Esophagus squamous epithelium (tissue), 5 donors: ENCODE results near the gene SLC25A36. TPM values are rescaled to one million over a fixed set of nuclear protein-coding genes. Genes with fewer than 3 reads are reported as not detected.
"Not testable (repeated sequence)": the region's sequence is repeated elsewhere in the genome, so short reads cannot be mapped to it uniquely, and the experiment has no call there.

ENCODE experiments used
- DNase-seq: peaks from one replicate; lab custom pipeline; 2025; lab: John Stamatoyannopoulos, UW
- H3K27ac ChIP-seq, 4 donors: fragments of 200-600 bp; sonication (generic); one replicate each; pipeline ENCODE4 v1.5.1; 2016 to 2019; ENCODE audit warnings: mild to moderate bottlenecking in 1 of 4
- H3K27me3 ChIP-seq, 4 donors: fragments of 200-600 bp; sonication (generic); 1 replicate in 3 of 4; 2 replicates in 1 of 4; pipeline versions ENCODE4 v1.5.1 to v1.6.0; 2017 to 2021; ENCODE audit warnings: antibody characterized with exemption in 1 of 4
- H3K36me3 ChIP-seq, 3 donors: fragments of 200-600 bp; sonication (generic); one replicate each; pipeline ENCODE4 v1.5.1; 2016 to 2019
- H3K4me1 ChIP-seq, 3 donors: fragments of 200-600 bp; sonication (generic); one replicate each; pipeline ENCODE4 v1.5.1; 2017 to 2019
- H3K4me3 ChIP-seq, 4 donors: fragments of 200-600 bp; sonication (generic); 1 replicate in 3 of 4; 2 replicates in 1 of 4; pipeline ENCODE4 v1.5.1; 2016 to 2019; ENCODE audit warnings: mild to moderate bottlenecking in 2 of 4, moderate library complexity in 1 of 4
- H3K9me3 ChIP-seq, 3 donors: fragments of 200-600 bp; sonication (generic); one replicate each; pipeline ENCODE4 v1.5.1; 2016 to 2019
- CTCF ChIP-seq, 6 experiments: fragments of 450-650 bp in 4 of 6; fragments of 200-600 bp in 2 of 6; sonication (generic) in 2 of 6; IDR thresholded peaks; one replicate each; pipeline ENCODE4 v1.5.1; 2016 to 2019; ENCODE audit warnings: antibody characterized with exemption in 6 of 6, mild to moderate bottlenecking in 4 of 6, moderate library complexity in 4 of 6
- POLR2A ChIP-seq, 4 donors: fragments of 450-650 bp; IDR thresholded peaks; one replicate each; pipeline ENCODE4 v1.6.1; 2017; ENCODE audit warnings: antibody characterized with exemption in 4 of 4, mild to moderate bottlenecking in 4 of 4, moderate library complexity in 3 of 4
- WGBS, 2 donors: methylation state at CpG; one replicate each; pipeline ENCODE4 v1.1.5; 2018; 5-methylcytosine and 5-hydroxymethylcytosine counted together
- intact Hi-C: fragments of 100-400 bp; cut with DNase I; formaldehyde crosslinking; loops from one replicate; pipeline ENCODE4 v1.15.0; 2022
- total RNA-seq, 4 donors: library from RNA; depleted of rRNA; stranded (reverse); fragments of >200 nt; gene quantifications; one replicate each; pipeline ENCODE4 v1.1.0, GENCODE V29; 2016
- donor health status: DM: yes; HTN: yes; CAD: no.

SLC25A36 gene
- total RNA-seq, 4 donors from 2014 or later = 9.9 to 49.0 (median 22.1) TPM

- Histone ChIP-seq H3K36me3 (no peaks in the 10 kb centered on the region), H3K4me3 (no peak overlapping the region), H3K27me3 (peaks cover 0 to 58% (median 0%) of the 10 kb centered on the region in 4 donors), H3K27ac (no peak overlapping the region), H3K4me1 (no peaks in the 10 kb centered on the region), H3K9me3 (no peaks in the 10 kb centered on the region)
- WGBS, 2 donors = 80 to 86% methylated on average over 1 of the region's 1 CpG
- DNase-seq = no peak
- no peak for TF ChIP-seq CTCF (IDR thresholded peaks at IDR 0.05)
- TF ChIP-seq POLR2A (IDR thresholded peaks at IDR 0.05) = no peak
- intact Hi-C loops = no loop called here
Measured at GRCh38 chr3:140929446-140929845, 12.2 kb upstream of the SLC25A36 start.

DNA sequence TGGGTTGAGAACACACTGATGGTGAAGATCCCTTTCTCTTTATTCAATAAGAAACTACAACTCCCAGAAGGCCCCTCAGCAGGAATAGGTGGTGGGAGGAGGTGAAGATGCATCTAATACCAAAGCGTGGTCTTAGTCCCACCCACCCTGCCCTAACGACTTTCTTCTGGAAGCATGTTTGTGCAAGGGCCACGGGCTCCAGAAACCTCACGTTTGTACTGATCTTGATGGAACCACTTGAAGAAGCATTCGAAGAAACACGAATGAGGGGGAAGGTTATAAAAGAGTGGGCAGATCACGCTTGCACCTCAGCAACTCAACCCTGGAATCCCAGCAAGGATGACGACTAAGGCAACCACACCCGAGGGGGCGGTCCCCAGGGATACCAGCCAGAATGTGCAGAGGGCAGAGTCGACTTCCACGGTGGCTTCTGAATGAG is 10.6 kb upstream of the SLC25A36 start:
- TF ChIP-seq POLR2A (IDR thresholded peaks at IDR 0.05) = no peak
- TF ChIP-seq CTCF (IDR thresholded peaks at IDR 0.05) = no peak
- Histone ChIP-seq H3K4me1 (no peaks in the 10 kb centered on the region), H3K27me3 (peaks cover 0 to 58% (median 0%) of the 10 kb centered on the region in 4 donors), H3K36me3 (no peaks in the 10 kb centered on the region), H3K27ac (no peak overlapping the region), H3K4me3 (no peak overlapping the region), H3K9me3 (no peaks in the 10 kb centered on the region)
- intact Hi-C loops = no loop called here
- no peak for DNase-seq
- WGBS, 2 donors = 16 to 20% methylated on average over 12 of the region's 12 CpGs

DNA sequence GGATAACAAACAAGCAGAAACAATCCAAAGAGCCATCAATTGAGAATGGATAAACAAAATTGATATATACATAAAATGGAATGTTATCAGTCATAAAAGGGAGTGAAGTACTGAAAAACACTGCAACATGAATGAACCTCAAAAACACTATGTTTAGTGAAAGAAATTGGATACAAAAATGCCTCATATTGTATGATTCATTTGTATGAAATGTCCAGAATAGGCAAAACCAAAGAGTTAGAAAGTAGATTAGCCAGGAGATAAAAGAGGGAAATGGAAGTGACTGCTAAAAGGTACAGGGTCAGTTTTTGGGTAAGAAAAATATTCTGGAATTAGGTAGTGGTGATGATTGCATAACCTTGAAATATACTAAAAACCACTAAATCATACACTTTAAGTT is 9.8 kb upstream of the SLC25A36 start:
- intact Hi-C loops = no loop called here
- Histone ChIP-seq H3K4me3 (no peak overlapping the region), H3K9me3 (no peaks in the 10 kb centered on the region), H3K27me3 (peaks cover 0 to 58% (median 0%) of the 10 kb centered on the region in 4 donors), H3K36me3 (no peaks in the 10 kb centered on the region), H3K4me1 (no peaks in the 10 kb centered on the region), H3K27ac (no peak overlapping the region)
- DNase-seq = no peak
- TF ChIP-seq CTCF (IDR thresholded peaks at IDR 0.05) (no peak), POLR2A (IDR thresholded peaks at IDR 0.05) (no peak)

- H3K4me1 ChIP-seq = no peaks in the 10 kb centered on the region
- H3K27ac ChIP-seq = no peak overlapping the region
- WGBS, 2 donors = 59 to 69% methylated on average over 2 to 3 of the region's 7 CpGs
- TF ChIP-seq CTCF (IDR thresholded peaks at IDR 0.05) = no peak
- TF ChIP-seq POLR2A (IDR thresholded peaks at IDR 0.05) = no peak
- no peaks in the 10 kb centered on the region for H3K9me3 ChIP-seq
- DNase-seq = no peak
- no peak overlapping the region for H3K4me3 ChIP-seq
- H3K27me3 ChIP-seq = peaks cover 0 to 46% (median 0%) of the 10 kb centered on the region in 4 donors
- no peaks in the 10 kb centered on the region for H3K36me3 ChIP-seq
- intact Hi-C loops = no loop called here
Measured at GRCh38 chr3:140933109-140933508, 8.5 kb upstream of the SLC25A36 start.

DNA sequence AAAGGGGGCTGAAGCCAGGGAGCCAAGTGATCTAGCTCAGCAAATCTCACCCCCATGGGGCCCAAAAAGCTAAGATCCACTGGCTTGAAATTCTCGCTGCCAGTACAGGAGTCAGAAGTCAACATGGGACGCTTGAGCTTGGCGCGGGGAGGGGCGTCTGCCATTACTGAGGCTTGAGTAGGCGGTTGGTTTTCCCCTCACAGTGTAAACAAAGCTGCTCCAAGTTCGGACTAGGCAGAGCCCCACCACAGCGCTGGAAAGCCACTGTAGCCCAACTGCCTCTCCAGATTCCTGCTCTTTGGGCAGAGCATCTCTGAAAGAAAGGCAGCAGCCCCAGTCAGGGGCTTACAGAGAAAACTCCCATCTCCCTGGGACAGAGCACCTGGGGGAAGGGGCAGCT is 8.1 kb upstream of the SLC25A36 start:
- Histone ChIP-seq H3K36me3 (no peaks in the 10 kb centered on the region), H3K9me3 (no peaks in the 10 kb centered on the region), H3K4me3 (no peak overlapping the region), H3K27ac (no peak overlapping the region), H3K4me1 (no peaks in the 10 kb centered on the region), H3K27me3 (peaks cover 0 to 44% (median 0%) of the 10 kb centered on the region in 4 donors)
- intact Hi-C loops = no loop called here
- DNase-seq = no peak
- TF ChIP-seq POLR2A (IDR thresholded peaks at IDR 0.05) = no peak
- TF ChIP-seq CTCF (IDR thresholded peaks at IDR 0.05) = no peak
- WGBS, 2 donors = 87 to 100% methylated on average over 1 to 3 of the region's 8 CpGs

DNA sequence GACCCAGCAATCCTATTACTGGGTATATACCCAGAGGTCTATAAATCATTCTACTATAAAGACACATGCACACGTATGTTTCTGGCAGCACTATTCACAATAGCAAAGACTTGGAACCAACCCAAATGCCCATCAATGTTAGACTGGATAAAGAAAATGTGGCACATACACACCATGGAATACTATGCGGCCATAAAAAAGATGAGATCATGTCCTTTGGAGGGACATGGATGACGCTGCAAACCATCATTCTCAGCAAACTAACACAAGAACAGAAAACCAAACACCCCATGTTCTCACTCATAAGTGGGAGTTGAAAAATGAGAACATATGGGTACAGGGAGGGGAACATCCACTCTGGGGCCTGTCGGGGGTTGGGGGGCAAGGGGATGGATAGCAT is 2.3 kb upstream of the SLC25A36 start:
- intact Hi-C loops, H3K27ac ChIP-seq, H3K4me3 ChIP-seq, H3K9me3 ChIP-seq, DNase-seq, H3K27me3 ChIP-seq, H3K36me3 ChIP-seq: not testable (repeated sequence)
- 82 to 86% methylated on average over 4 of the region's 4 CpGs for WGBS, 2 donors
- peaks cover 5 to 17% (median 12%) of the 10 kb centered on the region in 3 donors for H3K4me1 ChIP-seq
